PC-3 (cell line): ENCODE results near the gene HERC3. TPM values are rescaled to one million over a fixed set of nuclear protein-coding genes. Genes with fewer than 3 reads are reported as not detected.

Experiments used
- ATAC-seq: fragments of 200-7000 bp; cut with Tn5 transposase; 2 replicates; pipeline ENCODE4 v1.9.1; 2020; ENCODE audit warnings: mild to moderate bottlenecking, moderate library complexity
- BruUV-seq: library from RNA; stranded (reverse); fragments of 400-500 nt; replicated peaks from 2 replicates; lab custom pipeline; 2021; lab: Mats Ljungman, UMichigan
- CTCF ChIA-PET: fragments of 300-600 bp; sonication (Branson Sonifier 250); formaldehyde crosslinking; loops from one replicate; lab custom pipeline; 2022; ENCODE audit warnings: antibody characterized with exemption; lab: Charles Lee
- POLR2A ChIA-PET: fragments of 300-600 bp; sonication (Branson Sonifier 250); formaldehyde crosslinking; loops from one replicate; lab custom pipeline; 2022; ENCODE audit warnings: antibody characterized with exemption; ENCODE audit not compliant: unreplicated experiment; lab: Charles Lee
- DNase-seq: peaks from one replicate; pipeline ENCODE4 v3.0.0-alpha.2; 2015
- H2AFZ ChIP-seq: fragments of 300-600 bp; sonication (generic); 2 replicates; pipeline ENCODE4 v1.6.0; 2016; ENCODE audit warnings: antibody characterized with exemption, low read length
- H3F3A ChIP-seq: fragments of 300-600 bp; sonication (generic); one replicate; pipeline ENCODE4 v1.6.0; 2017; ENCODE audit warnings: antibody characterized with exemption, low read length, control low read depth, mild to moderate bottlenecking; ENCODE audit not compliant: unreplicated experiment
- H3K27ac ChIP-seq: fragments of 300-600 bp; sonication (generic); 2 replicates; pipeline ENCODE4 v1.5.1; 2016; ENCODE audit warnings: mild to moderate bottlenecking, low read length
- H3K27me3 ChIP-seq: fragments of 300-600 bp; sonication (generic); 2 replicates; pipeline ENCODE4 v1.6.1; 2016; ENCODE audit warnings: low read length, mixed read lengths
- H3K36me3 ChIP-seq: fragments of 300-600 bp; sonication (generic); 2 replicates; pipeline ENCODE4 v1.6.1; 2016; ENCODE audit warnings: low read depth, mixed run types, low read length, mixed read lengths
- H3K4me1 ChIP-seq: fragments of 300-600 bp; sonication (generic); 2 replicates; pipeline ENCODE4 v1.5.1; 2016; ENCODE audit warnings: low read length; ENCODE audit not compliant: insufficient read depth
- H3K4me2 ChIP-seq: fragments of 300-600 bp; sonication (generic); 2 replicates; pipeline ENCODE4 v1.6.0; 2016; ENCODE audit warnings: low read length
- H3K4me3 ChIP-seq: fragments of 300-600 bp; sonication (generic); 2 replicates; pipeline ENCODE4 v1.5.1; 2016; ENCODE audit warnings: mild to moderate bottlenecking, low read length, mixed read lengths
- H3K79me2 ChIP-seq: fragments of 300-600 bp; sonication (generic); 2 replicates; pipeline ENCODE4 v1.6.1; 2017; ENCODE audit warnings: low read length, mixed read lengths
- H3K9ac ChIP-seq: fragments of 300-600 bp; sonication (generic); 2 replicates; pipeline ENCODE4 v1.6.0; 2016; ENCODE audit warnings: mild to moderate bottlenecking, low read length
- H3K9me2 ChIP-seq: fragments of 300-600 bp; sonication (generic); replicated peaks from 2 replicates; pipeline ENCODE4 v1.6.1; 2016; ENCODE audit warnings: mixed run types, low read length, mixed read lengths
- H3K9me3 ChIP-seq: fragments of 300-600 bp; sonication (generic); 2 replicates; pipeline ENCODE4 v1.6.1; 2016; ENCODE audit warnings: low read length, mixed read lengths
- H4K20me1 ChIP-seq: fragments of 300-600 bp; sonication (generic); 2 replicates; pipeline ENCODE4 v1.6.1; 2016; ENCODE audit warnings: low read length, mixed read lengths
- CTCF ChIP-seq: fragments of 300-600 bp; sonication (generic); conservative IDR thresholded peaks from 2 replicates; pipeline ENCODE4 v1.5.1; 2017; ENCODE audit warnings: antibody characterized with exemption, low read depth, mild to moderate bottlenecking, low read length
- EZH2 ChIP-seq: fragments of 300-600 bp; sonication (generic); IDR thresholded peaks from one replicate; pipeline ENCODE4 v1.6.1; 2017; ENCODE audit warnings: antibody characterized with exemption, mild to moderate bottlenecking, low read length; ENCODE audit not compliant: unreplicated experiment
- EZH2phosphoT487 ChIP-seq: fragments of 300-600 bp; sonication (generic); IDR thresholded peaks from 2 replicates; pipeline ENCODE4 v1.6.1; 2018; ENCODE audit warnings: mild to moderate bottlenecking, antibody characterized with exemption, low read length, borderline replicate concordance
- intact Hi-C: fragments of 100-400 bp; cut with micrococcal nuclease; formaldehyde crosslinking; loops from 2 replicates; pipeline ENCODE4 v1.9.0; 2023
- total RNA-seq: library from RNA; depleted of rRNA; stranded (reverse); fragments of >200 nt; gene quantifications from 2 replicates; pipeline ENCODE4 v1.2.3, GENCODE V29; 2014

Gene HERC3
- total RNA-seq, 1 experiment from 2014 or later, result 5.2 TPM

- no peaks in the 10 kb centered on the region for H3K36me3 ChIP-seq
- CTCF ChIA-PET, result no interaction called here
- H4K20me1 ChIP-seq, result no peaks in the 10 kb centered on the region
- H3K27ac ChIP-seq, result no peak overlapping the region
- POLR2A ChIA-PET, result no interaction called here
- no peaks in the 10 kb centered on the region for H3F3A ChIP-seq
- no peak overlapping the region for H3K4me3 ChIP-seq
- DNase-seq (no peak), ATAC-seq (no peak)
- intact Hi-C loops, result no loop called here
- no TSS peak for BruUV-seq
- no peaks in the 10 kb centered on the region for H3K9me2 ChIP-seq
- H3K9ac ChIP-seq, result no peak overlapping the region
- no peaks in the 10 kb centered on the region for H3K4me1 ChIP-seq
- no peak overlapping the region for H3K4me2 ChIP-seq
- H2AFZ ChIP-seq, result no peak overlapping the region
- H3K27me3 ChIP-seq, result no peaks in the 10 kb centered on the region
- TF ChIP-seq CTCF (no peak), EZH2 (no peak), EZH2phosphoT487 (no peak)
- H3K9me3 ChIP-seq, result no peaks in the 10 kb centered on the region
- no peaks in the 10 kb centered on the region for H3K79me2 ChIP-seq
These were observed 101.5 kb downstream of the HERC3 start for GRCh38 chr4:88693792-88694191.

- H3K4me2 ChIP-seq, result no peak overlapping the region
- no peaks in the 10 kb centered on the region for H3K9me3 ChIP-seq
- ATAC-seq, result no peak
- ChIA-PET CTCF (no interaction called here), POLR2A (no interaction called here)
- H3K79me2 ChIP-seq, result no peaks in the 10 kb centered on the region
- no peaks in the 10 kb centered on the region for H3K27me3 ChIP-seq
- H3K4me1 ChIP-seq, result no peaks in the 10 kb centered on the region
- TF ChIP-seq CTCF (no peak), EZH2phosphoT487 (no peak)
- H4K20me1 ChIP-seq, result no peaks in the 10 kb centered on the region
- H3F3A ChIP-seq, result no peaks in the 10 kb centered on the region
- H3K36me3 ChIP-seq, result no peaks in the 10 kb centered on the region
- intact Hi-C loops, result no loop called here
- no peak overlapping the region for H2AFZ ChIP-seq
- BruUV-seq, result no TSS peak
- no peak overlapping the region for H3K27ac ChIP-seq
- H3K9me2 ChIP-seq, result no peaks in the 10 kb centered on the region
- no peak for DNase-seq
- no peak overlapping the region for H3K4me3 ChIP-seq
- H3K9ac ChIP-seq, result no peak overlapping the region
These were observed 104.3 kb downstream of the HERC3 start for GRCh38 chr4:88696630-88697029.

GRCh38 chr4:88697141-88697540, 104.9 kb downstream of the HERC3 start:
- no peaks in the 10 kb centered on the region for H3K9me2 ChIP-seq
- H3K27ac ChIP-seq, result no peak overlapping the region
- no peak overlapping the region for H3K4me2 ChIP-seq
- no peaks in the 10 kb centered on the region for H3K9me3 ChIP-seq
- CTCF ChIA-PET, result no interaction called here
- TF ChIP-seq CTCF (no peak), EZH2phosphoT487 (no peak), EZH2 (no peak)
- no peak overlapping the region for H2AFZ ChIP-seq
- H3K4me1 ChIP-seq, result no peaks in the 10 kb centered on the region
- no peaks in the 10 kb centered on the region for H4K20me1 ChIP-seq
- H3K79me2 ChIP-seq, result no peaks in the 10 kb centered on the region
- no peaks in the 10 kb centered on the region for H3K27me3 ChIP-seq
- POLR2A ChIA-PET, result no interaction called here
- no TSS peak for BruUV-seq
- H3F3A ChIP-seq, result no peaks in the 10 kb centered on the region
- H3K4me3 ChIP-seq, result no peak overlapping the region
- H3K9ac ChIP-seq, result no peak overlapping the region
- ATAC-seq, result no peak
- no peak for DNase-seq
- intact Hi-C loops, result no loop called here
- H3K36me3 ChIP-seq, result no peaks in the 10 kb centered on the region
